Measurements from ENCODE around the gene WFDC1.

WFDC1 gene

GRCh38 chr16:84303516-84303915, 8.8 kb downstream of the WFDC1 start:
- no peak for DNase-seq

GRCh38 chr16:84306564-84306963, 11.9 kb downstream of the WFDC1 start:
- no peak for DNase-seq

- no peak for DNase-seq
These were observed 12.7 kb downstream of the WFDC1 start for GRCh38 chr16:84307209-84307954.

- no peak for DNase-seq
These were observed 13.4 kb downstream of the WFDC1 start for GRCh38 chr16:84308120-84308519.

GRCh38 chr16:84310642-84311041, 16.0 kb downstream of the WFDC1 start:
- no peak for DNase-seq

GRCh38 chr16:84312783-84313382, 18.2 kb downstream of the WFDC1 start:
- no peak for DNase-seq

GRCh38 chr16:84313921-84314320, 19.2 kb downstream of the WFDC1 start:
- DNase-seq = no peak

- no peak for DNase-seq
These were observed 19.7 kb downstream of the WFDC1 start for GRCh38 chr16:84314373-84314772.

- no peak for DNase-seq
These were observed 20.1 kb downstream of the WFDC1 start for GRCh38 chr16:84314814-84315213.

GRCh38 chr16:84315422-84315821, 20.7 kb downstream of the WFDC1 start:
- no peak for DNase-seq

- DNase-seq = no peak
These were observed 23.7 kb downstream of the WFDC1 start for GRCh38 chr16:84318091-84318975.

- DNase-seq = no peak
These were observed 24.6 kb downstream of the WFDC1 start for GRCh38 chr16:84319146-84319760.

GRCh38 chr16:84320511-84320910, 25.8 kb downstream of the WFDC1 start:
- DNase-seq = no peak

- DNase-seq = no peak
These were observed 27.3 kb downstream of the WFDC1 start for GRCh38 chr16:84321932-84322331.

GRCh38 chr16:84322749-84323148, 28.1 kb downstream of the WFDC1 start:
- no peak for DNase-seq

GRCh38 chr16:84323606-84324005, 28.9 kb downstream of the WFDC1 start:
- DNase-seq = no peak

- DNase-seq = no peak
These were observed 30.0 kb downstream of the WFDC1 start for GRCh38 chr16:84324434-84325262.

- no peak for DNase-seq
These were observed 31.9 kb downstream of the WFDC1 start for GRCh38 chr16:84326545-84326944.

GRCh38 chr16:84327926-84328505, 33.3 kb downstream of the WFDC1 start:
- no peak for DNase-seq

- no peak for DNase-seq
These were observed 34.3 kb downstream of the WFDC1 start for GRCh38 chr16:84329016-84329415.

GRCh38 chr16:84329843-84330684, 35.4 kb downstream of the WFDC1 start:
- DNase-seq = no peak
